Epidermal melanocyte (primary cell): ENCODE results near the gene KCNJ12.
A peak's percentile ranks its signal among the peaks of the same experiment; 100 is the strongest.
"Not testable (repeated sequence)": the region's sequence is repeated elsewhere in the genome, so short reads cannot be mapped to it uniquely, and the experiment has no call there.

ENCODE experiments used
- DNase-seq: peaks from one replicate; pipeline ENCODE4 v3.0.0; 2011; ENCODE audit warnings: low spot score; ENCODE audit not compliant: insufficient read length

Gene KCNJ12

DNA sequence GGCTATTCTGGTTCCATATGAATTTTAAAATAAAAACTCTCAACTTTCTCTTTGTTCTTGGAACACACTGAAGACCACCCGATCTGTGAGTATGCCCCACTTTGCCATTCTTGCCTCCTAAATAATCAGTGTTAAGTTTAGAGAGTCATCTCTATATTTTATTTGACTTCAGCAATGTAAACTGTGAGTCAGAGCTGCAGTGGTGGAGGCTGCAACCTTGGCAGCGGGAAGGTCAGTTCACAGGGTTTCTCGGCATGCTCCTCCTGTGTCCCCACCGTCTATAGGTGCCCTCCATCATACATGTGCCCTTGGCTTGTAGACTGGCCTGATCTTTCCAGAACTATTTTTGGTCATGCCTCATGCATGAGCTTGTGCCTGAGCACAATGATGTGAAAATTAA is 71.4 kb downstream of the KCNJ12 start:
- DNase-seq = not testable (repeated sequence)

- DNase-seq = not testable (repeated sequence)
These were observed 73.7 kb downstream of the KCNJ12 start for GRCh38 chr17:21449891-21450290.

- no peak for DNase-seq
These were observed 75.8 kb downstream of the KCNJ12 start for GRCh38 chr17:21451975-21452374.

- DNase-seq = no peak
These were observed 76.4 kb downstream of the KCNJ12 start for GRCh38 chr17:21452377-21453143.

DNA sequence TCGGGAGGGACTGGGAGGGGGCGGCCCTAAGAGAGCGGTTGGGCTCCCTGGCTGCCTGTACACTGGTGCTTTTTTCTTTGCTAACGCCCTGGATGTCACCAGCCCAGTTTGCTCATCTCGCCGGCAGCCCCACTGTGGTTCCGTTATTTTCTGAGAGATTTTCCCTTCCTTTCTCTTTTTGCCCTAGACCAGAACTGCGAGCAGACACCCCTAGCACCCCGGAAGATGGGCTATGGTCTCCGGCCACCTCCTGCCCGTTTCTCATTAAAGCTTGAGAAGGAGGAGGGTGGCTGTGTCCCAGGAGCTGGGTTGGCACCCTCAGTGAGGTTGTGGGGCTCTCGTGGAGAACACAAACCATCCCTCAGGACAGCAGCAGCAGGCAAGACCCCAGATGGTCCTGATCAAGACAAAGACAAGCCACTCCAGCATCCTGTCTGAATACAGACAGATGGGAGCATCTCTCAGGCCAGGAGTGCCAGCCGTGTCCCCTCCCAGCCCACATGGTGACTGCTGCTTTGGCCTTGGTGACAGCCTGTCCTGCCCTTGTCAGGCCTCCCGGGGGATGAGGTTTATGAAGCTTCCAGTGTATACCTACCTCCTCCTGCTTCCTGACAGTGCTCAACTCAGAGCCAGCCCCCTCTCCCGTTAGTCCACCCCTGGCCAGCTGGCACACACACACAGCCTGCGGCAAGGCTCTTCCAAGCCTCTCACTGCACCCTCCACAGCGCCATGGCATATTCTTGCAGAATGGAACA is 77.2 kb downstream of the KCNJ12 start:
- DNase-seq = no peak

- not testable (repeated sequence) for DNase-seq
These were observed 77.8 kb downstream of the KCNJ12 start for GRCh38 chr17:21454006-21454405.

GRCh38 chr17:21454441-21454840 is 78.3 kb downstream of the KCNJ12 start:
- no peak for DNase-seq

- no peak for DNase-seq
These were observed 79.6 kb downstream of the KCNJ12 start for GRCh38 chr17:21455761-21456160.

- DNase-seq = not testable (repeated sequence)
These were observed 80.3 kb downstream of the KCNJ12 start for GRCh38 chr17:21456449-21456848.

DNA sequence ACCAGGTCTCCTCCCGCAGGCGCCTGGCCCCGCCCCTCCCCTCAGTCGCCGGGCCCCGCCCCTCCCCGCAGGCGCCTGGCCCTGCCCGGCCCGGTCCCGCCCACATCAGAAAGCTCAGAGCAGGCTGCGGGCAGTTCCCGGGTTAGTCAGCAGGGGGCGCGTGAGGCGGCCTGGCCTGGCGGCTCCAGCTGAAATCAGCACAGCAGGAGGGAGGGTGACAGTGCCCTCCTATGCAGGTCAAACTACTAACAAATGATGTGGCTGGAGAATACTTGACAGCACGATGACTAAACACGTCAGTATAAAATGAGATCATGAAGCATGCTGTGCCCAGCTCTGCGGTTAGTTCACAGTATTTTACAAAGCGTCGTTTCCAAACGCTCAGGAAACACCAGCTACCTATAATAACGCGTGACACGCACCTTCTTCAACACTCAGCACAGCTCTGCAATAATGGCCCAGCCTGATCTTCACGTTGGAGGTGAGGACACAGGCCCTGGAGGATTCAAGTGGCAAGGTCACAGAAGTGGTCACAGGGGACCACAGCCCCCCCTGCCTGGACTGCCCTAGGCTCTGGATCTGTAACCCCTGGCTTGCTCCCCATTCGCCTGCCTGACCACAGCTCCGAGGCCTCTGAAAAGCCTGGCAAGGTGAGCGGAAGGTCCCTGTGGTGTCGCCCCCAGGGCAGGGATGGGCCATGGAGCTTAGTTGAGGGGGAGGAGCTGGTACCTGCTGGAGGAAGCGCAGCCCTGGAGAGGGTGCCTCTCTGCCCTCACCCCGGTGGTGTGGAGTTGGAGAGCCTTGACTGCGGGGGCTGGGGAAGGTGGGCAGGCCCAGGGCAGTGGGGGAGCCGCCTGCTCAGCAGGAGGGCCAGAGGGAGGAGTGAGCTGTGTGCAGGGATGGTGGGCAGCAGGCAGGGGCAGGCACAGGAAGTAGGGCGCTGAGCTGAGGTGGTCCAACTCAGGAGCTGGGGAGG is 81.2 kb downstream of the KCNJ12 start:
- peak; percentile 60 for DNase-seq

- no peak for DNase-seq
These were observed 81.9 kb downstream of the KCNJ12 start for GRCh38 chr17:21458054-21458453.

GRCh38 chr17:21459536-21459935 is 83.4 kb downstream of the KCNJ12 start:
- DNase-seq = no peak

GRCh38 chr17:21460358-21460757 is 84.2 kb downstream of the KCNJ12 start:
- DNase-seq = peak; percentile 67

DNA sequence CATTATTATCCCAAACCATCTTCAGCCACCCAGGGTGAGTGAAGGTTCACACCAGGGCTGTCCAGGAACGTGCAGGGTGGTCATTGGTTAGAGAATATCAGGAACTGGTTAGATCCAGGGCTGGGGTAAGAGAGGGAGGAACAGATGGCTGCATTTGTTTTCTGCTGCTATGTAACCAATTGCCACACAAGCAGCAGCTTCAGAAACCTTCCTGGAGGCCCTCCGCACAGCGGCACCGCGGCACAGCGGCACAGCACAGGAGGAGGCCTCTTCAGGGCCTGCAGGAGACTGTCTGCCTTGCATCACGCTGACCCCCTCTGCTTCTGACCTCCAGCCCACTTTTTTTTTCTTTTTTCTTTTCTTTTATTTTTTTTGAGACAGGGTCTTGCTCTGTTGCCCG is 86.1 kb downstream of the KCNJ12 start:
- no peak for DNase-seq

DNA sequence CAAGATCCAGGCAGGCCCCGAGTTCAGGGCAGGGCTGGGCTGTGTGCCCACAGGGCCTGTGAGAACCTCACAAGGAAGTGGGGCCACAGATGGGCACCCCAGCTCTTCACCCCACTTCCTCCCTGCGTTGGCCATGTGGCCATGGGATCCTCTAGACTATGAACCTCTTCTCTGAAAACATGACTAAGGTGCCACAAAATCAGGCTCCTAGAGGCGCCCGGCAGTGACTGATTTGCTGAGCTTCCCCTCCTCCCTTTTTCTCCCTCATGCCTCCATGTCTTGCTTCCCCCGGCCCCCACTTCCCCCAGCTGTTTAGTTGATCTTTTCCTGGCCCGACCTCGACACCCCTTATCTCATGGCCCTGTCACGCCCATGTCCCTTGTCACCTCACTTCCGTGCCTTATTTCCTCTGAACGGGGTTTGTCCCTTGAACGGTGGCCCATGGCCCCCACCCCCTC is 87.1 kb downstream of the KCNJ12 start:
- no peak for DNase-seq

GRCh38 chr17:21463779-21464407 is 87.7 kb downstream of the KCNJ12 start:
- DNase-seq = no peak

- no peak for DNase-seq
These were observed 88.5 kb downstream of the KCNJ12 start for GRCh38 chr17:21464611-21465021.

DNA sequence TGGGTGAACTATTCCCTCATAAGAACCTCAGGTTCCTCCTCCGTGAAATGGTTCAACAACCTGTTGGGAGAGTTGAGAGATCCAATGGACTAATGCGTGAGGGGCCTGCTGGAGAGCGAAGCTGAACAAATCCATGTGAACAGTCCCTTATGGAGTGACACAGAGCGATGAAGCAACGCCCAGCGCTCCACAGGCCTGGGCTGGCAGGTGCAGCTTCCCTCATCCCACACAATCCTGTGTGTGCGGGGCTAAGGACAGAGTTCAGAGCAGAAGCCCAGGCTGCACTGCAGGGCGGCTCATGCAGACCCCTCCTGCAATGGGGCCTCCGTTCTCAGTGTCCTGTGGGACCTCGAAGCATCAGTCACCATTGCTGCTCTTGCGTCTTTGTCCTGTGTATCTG is 90.4 kb downstream of the KCNJ12 start:
- no peak for DNase-seq

DNA sequence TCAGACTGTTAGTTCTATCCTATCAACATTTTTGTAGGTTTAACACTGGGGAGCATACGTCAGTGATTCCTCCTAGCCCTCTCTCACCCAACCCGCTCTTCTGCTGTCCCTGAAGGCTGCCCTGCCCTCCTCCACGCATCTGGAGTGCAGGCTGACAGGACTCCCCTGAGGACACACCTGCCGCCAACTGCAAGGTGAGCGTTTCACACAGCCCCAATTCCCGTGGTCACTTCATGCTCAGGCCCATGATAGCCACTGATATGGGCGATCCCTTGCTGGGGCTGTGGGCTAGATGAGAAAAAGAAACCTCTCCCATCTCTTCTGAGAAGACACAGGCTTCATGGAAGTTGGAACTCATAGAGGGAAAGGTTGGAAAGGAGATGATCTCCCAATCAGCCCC is 91.0 kb downstream of the KCNJ12 start:
- no peak for DNase-seq

GRCh38 chr17:21467739-21468490 is 91.8 kb downstream of the KCNJ12 start:
- DNase-seq = no peak
